IMR-90 (cell line): ENCODE results near the gene NCCRP1. TPM values are rescaled to one million over a fixed set of nuclear protein-coding genes. Genes with fewer than 3 reads are reported as not detected.

Source experiments
- ATAC-seq: fragments of 200-7000 bp; cut with Tn5 transposase; 2 replicates; pipeline ENCODE4 v1.9.1; 2020; ENCODE audit warnings: low read depth, mild to moderate bottlenecking, moderate library complexity
- BruUV-seq: library from RNA; stranded (reverse); fragments of 400-500 nt; replicated peaks from 2 replicates; lab custom pipeline; 2021; lab: Mats Ljungman, UMichigan
- CTCF ChIA-PET: fragments of 300-600 bp; formaldehyde crosslinking; extraction: SDS; loops from one replicate; lab custom pipeline; 2021; ENCODE audit warnings: antibody characterized with exemption; lab: Yijun Ruan, JAX
- POLR2A ChIA-PET: fragments of 300-600 bp; sonication (Branson Sonifier 250); formaldehyde crosslinking; loops from one replicate; lab custom pipeline; 2022; ENCODE audit warnings: antibody characterized with exemption; ENCODE audit not compliant: unreplicated experiment; lab: Charles Lee
- DNase-seq: peaks from one replicate; pipeline ENCODE4 v3.0.0; 2013
- H2AFZ ChIP-seq: replicated peaks from 2 replicates; pipeline ENCODE3; 2013; ENCODE audit warnings: low read length, mild to moderate bottlenecking; ENCODE audit not compliant: poor library complexity
- H2AK5ac ChIP-seq: 2 replicates; pipeline ENCODE4 v1.6.1; 2013; ENCODE audit warnings: low read depth, low read length, inconsistent platforms
- H2AK9ac ChIP-seq: replicated peaks from 2 replicates; pipeline ENCODE3; 2013; ENCODE audit warnings: mild to moderate bottlenecking, low read depth, low read length, moderate library complexity; ENCODE audit not compliant: poor library complexity
- H2BK120ac ChIP-seq: 2 replicates; pipeline ENCODE4 v1.6.1; 2013; ENCODE audit warnings: low read depth, low read length, inconsistent platforms
- H2BK15ac ChIP-seq: 3 replicates; pipeline ENCODE4 v1.6.1; 2013; ENCODE audit warnings: low read depth, low read length, inconsistent platforms
- H2BK20ac ChIP-seq: 2 replicates; pipeline ENCODE4 v1.6.1; 2013; ENCODE audit warnings: low read depth, mild to moderate bottlenecking, inconsistent platforms, low read length, moderate library complexity
- H2BK5ac ChIP-seq: 2 replicates; pipeline ENCODE4 v1.6.1; 2013; ENCODE audit warnings: mild to moderate bottlenecking, low read depth, low read length, inconsistent platforms; ENCODE audit not compliant: poor library complexity, severe bottlenecking
- H3K14ac ChIP-seq: replicated peaks from 2 replicates; pipeline ENCODE4 v1.6.1; 2013; ENCODE audit warnings: low read depth, low read length, inconsistent platforms
- H3K18ac ChIP-seq: 2 replicates; pipeline ENCODE4 v1.6.1; 2013; ENCODE audit warnings: low read depth, low read length, control low read depth
- H3K23ac ChIP-seq: 2 replicates; pipeline ENCODE4 v1.6.1; 2013; ENCODE audit warnings: low read depth, low read length, inconsistent platforms
- H3K27ac ChIP-seq: 2 replicates; pipeline ENCODE4 v1.5.1; 2013; ENCODE audit warnings: mild to moderate bottlenecking, control low read depth, low read length; ENCODE audit not compliant: insufficient read depth
- H3K27me3 ChIP-seq: 2 replicates; pipeline ENCODE4 v1.6.1; 2013; ENCODE audit warnings: low read length; ENCODE audit not compliant: control insufficient read depth, insufficient read depth
- H3K36me3 ChIP-seq: 2 replicates; pipeline ENCODE4 v1.6.1; 2013; ENCODE audit warnings: low read length, mixed read lengths; ENCODE audit not compliant: control insufficient read depth, insufficient read depth
- H3K4ac ChIP-seq: 2 replicates; pipeline ENCODE4 v1.6.1; 2013; ENCODE audit warnings: low read depth, low read length, inconsistent platforms
- H3K4me1 ChIP-seq: 2 replicates; pipeline ENCODE4 v1.6.1; 2013; ENCODE audit warnings: low read length, mixed read lengths; ENCODE audit not compliant: control insufficient read depth, insufficient read depth
- H3K4me2 ChIP-seq: 2 replicates; pipeline ENCODE4 v1.6.1; 2013; ENCODE audit warnings: low read depth, mild to moderate bottlenecking, control low read depth, low read length, moderate library complexity
- H3K4me3 ChIP-seq: 2 replicates; pipeline ENCODE4 v1.5.1; 2013; ENCODE audit warnings: low read depth, mild to moderate bottlenecking, control low read depth, low read length, moderate library complexity; ENCODE audit not compliant: insufficient read depth
- H3K56ac ChIP-seq: 2 replicates; pipeline ENCODE4 v1.6.1; 2013; ENCODE audit warnings: low read length, inconsistent platforms; ENCODE audit not compliant: insufficient read depth; ENCODE audit errors: extremely low read depth
- H3K79me1 ChIP-seq, 2 experiments: 2 replicates each; pipeline ENCODE4 v1.6.1; 2013; ENCODE audit warnings: low read length in 2 of 2, inconsistent platforms in 1 of 2, low read depth in 1 of 2
- H3K9ac ChIP-seq: 2 replicates; pipeline ENCODE4 v1.6.1; 2013; ENCODE audit warnings: low read depth, low read length, control low read depth
- H3K9me1 ChIP-seq: 2 replicates; pipeline ENCODE4 v1.6.1; 2013; ENCODE audit warnings: low read length, inconsistent platforms; ENCODE audit not compliant: insufficient read depth
- H3K9me3 ChIP-seq: 2 replicates; pipeline ENCODE4 v1.6.1; 2013; ENCODE audit warnings: low read length; ENCODE audit not compliant: control insufficient read depth, insufficient read depth
- H4K20me1 ChIP-seq: 2 replicates; pipeline ENCODE4 v1.6.1; 2013; ENCODE audit warnings: low read length, inconsistent platforms; ENCODE audit not compliant: insufficient read depth
- H4K5ac ChIP-seq: 2 replicates; pipeline ENCODE4 v1.6.1; 2013; ENCODE audit warnings: mild to moderate bottlenecking, low read depth, low read length, control low read depth
- H4K8ac ChIP-seq, 2 experiments: 2 replicates each; pipeline ENCODE4 v1.6.1; 2013; ENCODE audit warnings: low read depth in 2 of 2, low read length in 2 of 2, control low read depth in 1 of 2, inconsistent platforms in 1 of 2
- H4K91ac ChIP-seq: 2 replicates; pipeline ENCODE4 v1.6.1; 2013; ENCODE audit warnings: low read depth, low read length, inconsistent platforms; ENCODE audit not compliant: insufficient read depth
- BHLHE40 ChIP-seq: fragments of 150-350 bp; IDR thresholded peaks from 2 replicates; pipeline ENCODE4 v1.6.1; 2016; ENCODE audit warnings: mild to moderate bottlenecking, low read depth, low read length
- CEBPB ChIP-seq: IDR thresholded peaks from 2 replicates; pipeline ENCODE4 v1.6.1; 2012; ENCODE audit warnings: low read depth, low read length, improper control_type of control experiment
- CHD1 ChIP-seq: IDR thresholded peaks from 2 replicates; pipeline ENCODE4 v1.6.1; 2012; ENCODE audit warnings: low read depth, low read length, improper control_type of control experiment
- CTCF ChIP-seq: conservative IDR thresholded peaks from 2 replicates; pipeline ENCODE4 v1.5.1; 2012; ENCODE audit warnings: mild to moderate bottlenecking, low read depth, low read length, improper control_type of control experiment
- ELK1 ChIP-seq: fragments of 150-350 bp; IDR thresholded peaks from 2 replicates; pipeline ENCODE4 v1.6.1; 2016; ENCODE audit warnings: low read depth, mild to moderate bottlenecking, low read length, moderate library complexity, borderline replicate concordance
- FOS ChIP-seq: fragments of 150-350 bp; IDR thresholded peaks from 2 replicates; pipeline ENCODE4 v1.6.1; 2016; ENCODE audit warnings: low read depth, low read length
- MAFK ChIP-seq: IDR thresholded peaks from 2 replicates; pipeline ENCODE4 v1.6.1; 2012; ENCODE audit warnings: low read depth, low read length, improper control_type of control experiment
- MAZ ChIP-seq: IDR thresholded peaks from 2 replicates; pipeline ENCODE4 v1.6.1; 2012; ENCODE audit warnings: low read depth, mild to moderate bottlenecking, low read length, improper control_type of control experiment, moderate library complexity, borderline replicate concordance
- NFE2L2 ChIP-seq: fragments of 150-350 bp; IDR thresholded peaks from 2 replicates; pipeline ENCODE4 v1.6.1; 2016; ENCODE audit warnings: low read depth, mild to moderate bottlenecking, low read length
- POLR2A ChIP-seq: IDR thresholded peaks from 2 replicates; pipeline ENCODE4 v1.6.1; 2012; ENCODE audit warnings: mild to moderate bottlenecking, low read depth, low read length
- RFX5 ChIP-seq: IDR thresholded peaks from 2 replicates; pipeline ENCODE4 v1.8.0; 2012; ENCODE audit warnings: low read depth, mild to moderate bottlenecking, low read length, moderate library complexity
- SMC3 ChIP-seq: fragments of 150-350 bp; IDR thresholded peaks from 2 replicates; pipeline ENCODE4 v1.6.1; 2016; ENCODE audit warnings: low read depth, mild to moderate bottlenecking, antibody characterized with exemption, low read length, moderate library complexity
- USF2 ChIP-seq: fragments of 150-350 bp; IDR thresholded peaks from 2 replicates; pipeline ENCODE4 v1.6.1; 2017; ENCODE audit warnings: mild to moderate bottlenecking, antibody characterized with exemption, low read length, low read depth
- WGBS, 2 experiments: methylation state at CpG; one replicate each; pipeline versions ENCODE4 v1.1.5 to v1.1.7; 2013; ENCODE audit warnings: missing lambda C conversion rate in 2 of 2; ENCODE audit not compliant: insufficient read length in 1 of 2; ENCODE audit errors: extremely low coverage in 2 of 2; 5-methylcytosine and 5-hydroxymethylcytosine counted together
- dilution Hi-C: fragments of 300-500 bp; cut with HindIII; formaldehyde crosslinking; loops from one replicate; pipeline ENCODE4 v1.14.3; 2018; ENCODE audit warnings: low sequenced_read_pairs; ENCODE audit not compliant: unreplicated experiment
- in situ Hi-C: fragments of 300-500 bp; cut with MboI; formaldehyde crosslinking; loops from 3 replicates; pipeline ENCODE4 v1.14.3; 2019; ENCODE audit warnings: low sequenced_read_pairs, inconsistent platforms, mixed read lengths
- intact Hi-C: fragments of 100-400 bp; cut with micrococcal nuclease; formaldehyde crosslinking; loops from 2 replicates; pipeline ENCODE4 v1.10.0; 2022
- polyA plus RNA-seq, 3 experiments: library from polyadenylated mRNA; depleted of rRNA; stranded (reverse); fragments of >200 nt; gene quantifications; 2 replicates each; pipeline ENCODE4 v1.2.3, GENCODE V29; 2012; ENCODE audit warnings: low replicate concordance in 1 of 3
- total RNA-seq: library from RNA; depleted of rRNA; stranded (reverse); fragments of >200 nt; gene quantifications from 2 replicates; pipeline ENCODE4 v1.2.3, GENCODE V29; 2012

The NCCRP1 gene
- total and polyA plus RNA-seq, 2 of the 4 experiments (the other 2 are of a cell fraction) = not detected

GRCh38 chr19:39200803-39201115 lies 4.0 kb downstream of the NCCRP1 start:
- H4K8ac ChIP-seq = no peak overlapping the region
- in situ Hi-C loops (loop anchor here (25.0 kb wide), 1 partner anchor 738 kb away; no protein-coding TSS in a partner anchor), dilution Hi-C loops (no loop called here), intact Hi-C loops (no loop called here)
- no peak overlapping the region for H3K27ac ChIP-seq
- H2AK9ac ChIP-seq = no peak overlapping the region
- no peak overlapping the region for H2BK120ac ChIP-seq
- no peak overlapping the region for H4K91ac ChIP-seq
- BruUV-seq = no TSS peak
- H3K4me2 ChIP-seq = no peak overlapping the region
- CTCF ChIA-PET = no interaction called here
- H3K14ac ChIP-seq = no peak overlapping the region
- WGBS, 2 experiments = 79% methylated on average over 2 of the region's 3 CpGs; no CpG with 5 or more reads in 1 of the 2 experiments
- POLR2A ChIA-PET = no interaction called here
- no peaks in the 10 kb centered on the region for H3K9me1 ChIP-seq
- no peak overlapping the region for H2AFZ ChIP-seq
- TF ChIP-seq ELK1 (no peak), RFX5 (no peak), SMC3 (no peak), FOS (no peak), POLR2A (no peak), USF2 (no peak), CEBPB (no peak), NFE2L2 (no peak), CTCF (no peak), MAFK (no peak), MAZ (no peak), CHD1 (no peak), BHLHE40 (no peak)
- H2BK15ac ChIP-seq = no peak overlapping the region
- no peak overlapping the region for H3K4ac ChIP-seq
- no peak overlapping the region for H3K23ac ChIP-seq
- H3K36me3 ChIP-seq = no peaks in the 10 kb centered on the region
- no peak overlapping the region for H2BK5ac ChIP-seq
- H3K27me3 ChIP-seq = peaks cover 58% of the 10 kb centered on the region
- H4K20me1 ChIP-seq = no peaks in the 10 kb centered on the region
- H2BK20ac ChIP-seq = no peak overlapping the region
- no peak overlapping the region for H3K4me3 ChIP-seq
- H3K56ac ChIP-seq = no peak overlapping the region
- H2AK5ac ChIP-seq = no peak overlapping the region
- H3K9me3 ChIP-seq = no peaks in the 10 kb centered on the region
- ATAC-seq (no peak), DNase-seq (no peak)
- H3K4me1 ChIP-seq = no peaks in the 10 kb centered on the region; the same call in 1 of the 2 replicates
- H4K5ac ChIP-seq = no peak overlapping the region
- no peaks in the 10 kb centered on the region for H3K79me1 ChIP-seq
- no peak overlapping the region for H3K9ac ChIP-seq
- no peak overlapping the region for H3K18ac ChIP-seq
